ENCODE data around the gene CABLES1.

The CABLES1 gene

DNA sequence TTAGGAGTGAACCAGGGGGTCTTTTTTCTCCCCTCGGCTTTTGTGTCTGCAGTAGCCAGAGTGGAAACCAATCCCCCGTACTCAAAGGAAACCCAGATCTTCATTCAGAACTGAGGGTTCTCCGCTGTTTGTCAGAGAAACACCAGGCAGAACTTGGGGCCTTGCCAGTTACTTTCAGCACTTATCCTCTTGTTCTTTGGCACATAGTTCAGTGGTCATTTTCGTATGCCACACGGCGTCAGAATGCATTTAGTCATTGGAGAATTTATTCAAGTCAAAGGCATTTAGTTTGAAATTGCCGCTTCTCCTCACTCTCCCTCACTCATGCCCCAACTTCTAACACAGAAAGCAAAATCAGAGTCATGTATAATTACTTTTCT lies 102.9 kb downstream of the CABLES1 start:
- Histone ChIP-seq H3K27ac (ENCODE audit: extremely low read depth, low read depth, low read length) (no peak overlapping the region), H3K9me3 (ENCODE audit: control insufficient read depth, insufficient read depth, low read depth, low read length) (no peaks in the 10 kb centered on the region), H3K36me3 (ENCODE audit: control insufficient read depth in 2 of 2, insufficient read depth in 1 of 2, low read length in 2 of 2) (peaks cover 0 to 31% of the 10 kb centered on the region in 2 experiments; a peak in 2 of 3 replicates), H3K4me3 (ENCODE audit: low read depth, low read length) (no peak overlapping the region), H3K4me1 (ENCODE audit: control insufficient read depth, insufficient read depth, low read length) (no peaks in the 10 kb centered on the region)
- TF ChIP-seq ZNF670 (tag by site-specific recombination; IDR thresholded peaks at IDR 0.05; ENCODE audit: low read depth) (no peak), ZNF530 (tag by site-specific recombination; IDR thresholded peaks at IDR 0.05; ENCODE audit: low read depth) (no peak), ZNF280C (tag by site-specific recombination; IDR thresholded peaks at IDR 0.05) (no peak), SP3 (tag by site-specific recombination; IDR thresholded peaks at IDR 0.05) (no peak), ZNF777 (tag by site-specific recombination; IDR thresholded peaks at IDR 0.05; ENCODE audit: borderline replicate concordance) (no peak), REPIN1 (tag by site-specific recombination; IDR thresholded peaks at IDR 0.05; ENCODE audit: low read depth) (no peak), ZFHX2 (tag by site-specific recombination; conservative IDR thresholded peaks at IDR 0.05) (no peak), GFI1B (tag by site-specific recombination; IDR thresholded peaks at IDR 0.05) (no peak), ZNF621 (tag by site-specific recombination; IDR thresholded peaks at IDR 0.05) (no peak)
- TF ChIP-seq, protein P1, sequence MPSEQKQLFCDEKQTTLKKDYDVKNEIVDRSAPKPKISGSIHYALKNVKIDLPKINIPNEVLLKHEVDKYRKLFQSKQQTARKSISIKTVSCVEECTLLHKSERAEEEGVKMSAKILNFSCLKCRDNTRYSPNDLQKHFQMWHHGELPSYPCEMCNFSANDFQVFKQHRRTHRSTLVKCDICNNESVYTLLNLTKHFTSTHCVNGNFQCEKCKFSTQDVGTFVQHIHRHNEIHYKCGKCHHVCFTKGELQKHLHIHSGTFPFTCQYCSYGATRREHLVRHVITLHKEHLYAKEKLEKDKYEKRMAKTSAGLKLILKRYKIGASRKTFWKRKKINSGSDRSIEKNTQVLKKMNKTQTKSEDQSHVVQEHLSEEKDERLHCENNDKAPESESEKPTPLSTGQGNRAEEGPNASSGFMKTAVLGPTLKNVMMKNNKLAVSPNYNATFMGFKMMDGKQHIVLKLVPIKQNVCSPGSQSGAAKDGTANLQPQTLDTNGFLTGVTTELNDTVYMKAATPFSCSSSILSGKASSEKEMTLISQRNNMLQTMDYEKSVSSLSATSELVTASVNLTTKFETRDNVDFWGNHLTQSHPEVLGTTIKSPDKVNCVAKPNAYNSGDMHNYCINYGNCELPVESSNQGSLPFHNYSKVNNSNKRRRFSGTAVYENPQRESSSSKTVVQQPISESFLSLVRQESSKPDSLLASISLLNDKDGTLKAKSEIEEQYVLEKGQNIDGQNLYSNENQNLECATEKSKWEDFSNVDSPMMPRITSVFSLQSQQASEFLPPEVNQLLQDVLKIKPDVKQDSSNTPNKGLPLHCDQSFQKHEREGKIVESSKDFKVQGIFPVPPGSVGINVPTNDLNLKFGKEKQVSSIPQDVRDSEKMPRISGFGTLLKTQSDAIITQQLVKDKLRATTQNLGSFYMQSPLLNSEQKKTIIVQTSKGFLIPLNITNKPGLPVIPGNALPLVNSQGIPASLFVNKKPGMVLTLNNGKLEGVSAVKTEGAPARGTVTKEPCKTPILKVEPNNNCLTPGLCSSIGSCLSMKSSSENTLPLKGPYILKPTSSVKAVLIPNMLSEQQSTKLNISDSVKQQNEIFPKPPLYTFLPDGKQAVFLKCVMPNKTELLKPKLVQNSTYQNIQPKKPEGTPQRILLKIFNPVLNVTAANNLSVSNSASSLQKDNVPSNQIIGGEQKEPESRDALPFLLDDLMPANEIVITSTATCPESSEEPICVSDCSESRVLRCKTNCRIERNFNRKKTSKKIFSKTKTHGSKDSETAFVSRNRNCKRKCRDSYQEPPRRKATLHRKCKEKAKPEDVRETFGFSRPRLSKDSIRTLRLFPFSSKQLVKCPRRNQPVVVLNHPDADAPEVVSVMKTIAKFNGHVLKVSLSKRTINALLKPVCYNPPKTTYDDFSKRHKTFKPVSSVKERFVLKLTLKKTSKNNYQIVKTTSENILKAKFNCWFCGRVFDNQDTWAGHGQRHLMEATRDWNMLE (tag by site-specific recombination; conservative IDR thresholded peaks at IDR 0.05; ENCODE audit: low read depth): no peak
- TF ChIP-seq, protein P2, sequence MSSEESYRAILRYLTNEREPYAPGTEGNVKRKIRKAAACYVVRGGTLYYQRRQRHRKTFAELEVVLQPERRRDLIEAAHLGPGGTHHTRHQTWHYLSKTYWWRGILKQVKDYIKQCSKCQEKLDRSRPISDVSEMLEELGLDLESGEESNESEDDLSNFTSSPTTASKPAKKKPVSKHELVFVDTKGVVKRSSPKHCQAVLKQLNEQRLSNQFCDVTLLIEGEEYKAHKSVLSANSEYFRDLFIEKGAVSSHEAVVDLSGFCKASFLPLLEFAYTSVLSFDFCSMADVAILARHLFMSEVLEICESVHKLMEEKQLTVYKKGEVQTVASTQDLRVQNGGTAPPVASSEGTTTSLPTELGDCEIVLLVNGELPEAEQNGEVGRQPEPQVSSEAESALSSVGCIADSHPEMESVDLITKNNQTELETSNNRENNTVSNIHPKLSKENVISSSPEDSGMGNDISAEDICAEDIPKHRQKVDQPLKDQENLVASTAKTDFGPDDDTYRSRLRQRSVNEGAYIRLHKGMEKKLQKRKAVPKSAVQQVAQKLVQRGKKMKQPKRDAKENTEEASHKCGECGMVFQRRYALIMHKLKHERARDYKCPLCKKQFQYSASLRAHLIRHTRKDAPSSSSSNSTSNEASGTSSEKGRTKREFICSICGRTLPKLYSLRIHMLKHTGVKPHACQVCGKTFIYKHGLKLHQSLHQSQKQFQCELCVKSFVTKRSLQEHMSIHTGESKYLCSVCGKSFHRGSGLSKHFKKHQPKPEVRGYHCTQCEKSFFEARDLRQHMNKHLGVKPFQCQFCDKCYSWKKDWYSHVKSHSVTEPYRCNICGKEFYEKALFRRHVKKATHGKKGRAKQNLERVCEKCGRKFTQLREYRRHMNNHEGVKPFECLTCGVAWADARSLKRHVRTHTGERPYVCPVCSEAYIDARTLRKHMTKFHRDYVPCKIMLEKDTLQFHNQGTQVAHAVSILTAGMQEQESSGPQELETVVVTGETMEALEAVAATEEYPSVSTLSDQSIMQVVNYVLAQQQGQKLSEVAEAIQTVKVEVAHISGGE (tag by site-specific recombination; conservative IDR thresholded peaks at IDR 0.05; ENCODE audit: low read depth): no peak
- POLR2A ChIA-PET: no interaction called here
- CTCF ChIA-PET: interaction anchor here (0.6 to 0.7 kb wide), 2 partner anchors 22 to 1638 kb away, joined by 3 read pairs; no protein-coding TSS in a partner anchor

- no peak overlapping the region for H3K27ac ChIP-seq (ENCODE audit: extremely low read depth, low read depth, low read length)
- H3K36me3 ChIP-seq (ENCODE audit: control insufficient read depth in 2 of 2, insufficient read depth in 1 of 2, low read length in 2 of 2): peaks cover 0 to 31% of the 10 kb centered on the region in 2 experiments; a peak in 2 of 3 replicates
- no peaks in the 10 kb centered on the region for H3K9me3 ChIP-seq (ENCODE audit: control insufficient read depth, insufficient read depth, low read depth, low read length)
- ChIA-PET CTCF (interaction anchor here (0.6 kb wide), 1 partner anchor 256 kb away, joined by 3 read pairs; no protein-coding TSS in a partner anchor), POLR2A (no interaction called here)
- no peaks in the 10 kb centered on the region for H3K4me1 ChIP-seq (ENCODE audit: control insufficient read depth, insufficient read depth, low read length)
- H3K4me3 ChIP-seq (ENCODE audit: low read depth, low read length): no peak overlapping the region
- TF ChIP-seq PRDM4 (tag by site-specific recombination; IDR thresholded peaks at IDR 0.05): no peak
- TF ChIP-seq ZNF830 (tag by site-specific recombination; IDR thresholded peaks at IDR 0.05; ENCODE audit: low read depth): no peak
- TF ChIP-seq, protein P3, sequence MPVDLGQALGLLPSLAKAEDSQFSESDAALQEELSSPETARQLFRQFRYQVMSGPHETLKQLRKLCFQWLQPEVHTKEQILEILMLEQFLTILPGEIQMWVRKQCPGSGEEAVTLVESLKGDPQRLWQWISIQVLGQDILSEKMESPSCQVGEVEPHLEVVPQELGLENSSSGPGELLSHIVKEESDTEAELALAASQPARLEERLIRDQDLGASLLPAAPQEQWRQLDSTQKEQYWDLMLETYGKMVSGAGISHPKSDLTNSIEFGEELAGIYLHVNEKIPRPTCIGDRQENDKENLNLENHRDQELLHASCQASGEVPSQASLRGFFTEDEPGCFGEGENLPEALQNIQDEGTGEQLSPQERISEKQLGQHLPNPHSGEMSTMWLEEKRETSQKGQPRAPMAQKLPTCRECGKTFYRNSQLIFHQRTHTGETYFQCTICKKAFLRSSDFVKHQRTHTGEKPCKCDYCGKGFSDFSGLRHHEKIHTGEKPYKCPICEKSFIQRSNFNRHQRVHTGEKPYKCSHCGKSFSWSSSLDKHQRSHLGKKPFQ (tag by site-specific recombination; IDR thresholded peaks at IDR 0.05): no peak
- TF ChIP-seq ZEB2 (tag by site-specific recombination; IDR thresholded peaks at IDR 0.05): no peak
- TF ChIP-seq ZIC2 (tag by site-specific recombination; IDR thresholded peaks at IDR 0.05): no peak
- TF ChIP-seq, protein P4, sequence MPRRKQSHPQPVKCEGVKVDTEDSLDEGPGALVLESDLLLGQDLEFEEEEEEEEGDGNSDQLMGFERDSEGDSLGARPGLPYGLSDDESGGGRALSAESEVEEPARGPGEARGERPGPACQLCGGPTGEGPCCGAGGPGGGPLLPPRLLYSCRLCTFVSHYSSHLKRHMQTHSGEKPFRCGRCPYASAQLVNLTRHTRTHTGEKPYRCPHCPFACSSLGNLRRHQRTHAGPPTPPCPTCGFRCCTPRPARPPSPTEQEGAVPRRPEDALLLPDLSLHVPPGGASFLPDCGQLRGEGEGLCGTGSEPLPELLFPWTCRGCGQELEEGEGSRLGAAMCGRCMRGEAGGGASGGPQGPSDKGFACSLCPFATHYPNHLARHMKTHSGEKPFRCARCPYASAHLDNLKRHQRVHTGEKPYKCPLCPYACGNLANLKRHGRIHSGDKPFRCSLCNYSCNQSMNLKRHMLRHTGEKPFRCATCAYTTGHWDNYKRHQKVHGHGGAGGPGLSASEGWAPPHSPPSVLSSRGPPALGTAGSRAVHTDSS (tag by site-specific recombination; IDR thresholded peaks at IDR 0.05): no peak
Observed at GRCh38 chr18:23238651-23239349, 103.5 kb downstream of the CABLES1 start.
